Right cardiac atrium (tissue), 5 donors: Measurements from ENCODE around the gene DNAJB14. TPM values are rescaled to one million over a fixed set of nuclear protein-coding genes. Genes with fewer than 3 reads are reported as not detected.
"Not testable (repeated sequence)": the region's sequence is repeated elsewhere in the genome, so short reads cannot be mapped to it uniquely, and the experiment has no call there.

ENCODE experiments used
- ATAC-seq, 2 donors: fragments of 200-7000 bp; cut with Tn5 transposase; one replicate each; pipeline versions ENCODE4 v1.8.0 to v1.9.1; 2020; ENCODE audit warnings: moderate library complexity in 2 of 2, mild to moderate bottlenecking in 1 of 2
- DNase-seq, 3 donors: peaks; one replicate each; pipeline ENCODE4 v3.0.0-alpha.2; 2020
- H3K27ac ChIP-seq: one replicate; pipeline ENCODE4 v1.5.1; 2013; ENCODE audit warnings: mild to moderate bottlenecking, low read length, control low read depth, moderate library complexity
- H3K27me3 ChIP-seq: one replicate; pipeline ENCODE4 v1.6.1; 2013; ENCODE audit not compliant: control insufficient read depth, insufficient read depth
- H3K4me1 ChIP-seq: one replicate; pipeline ENCODE4 v1.6.1; 2013; ENCODE audit warnings: low read length; ENCODE audit not compliant: control insufficient read depth, insufficient read depth
- H3K4me3 ChIP-seq: one replicate; pipeline ENCODE4 v1.5.1; 2013; ENCODE audit warnings: low read length, control low read depth
- H3K9me3 ChIP-seq: one replicate; pipeline ENCODE4 v1.6.1; 2013; ENCODE audit warnings: low read length; ENCODE audit not compliant: control insufficient read depth
- WGBS: extraction: QIAGEN DNeasy Blood & Tissue Kit; methylation state at CpG from one replicate; pipeline ENCODE4 v1.1.7; 2013; 5-methylcytosine and 5-hydroxymethylcytosine counted together
- intact Hi-C, 4 donors: fragments of 100-400 bp; cut with DNase I; formaldehyde crosslinking; loops; one replicate each; pipeline versions ENCODE4 v1.11.0 to v1.14.0; 2022 to 2023
- polyA plus RNA-seq: library from polyadenylated mRNA; stranded (reverse); fragments of 200-250 nt; gene quantifications from one replicate; pipeline ENCODE4 v1.2.3, GENCODE V29; 2013
- total RNA-seq, 4 donors: library from RNA; stranded (reverse); fragmentation: NEBNext Ultra II Directional; extraction: Animal tissue kit (Norgen Biotek cat#: 25700); gene quantifications; one replicate each; pipeline ENCODE4 v1.2.1, GENCODE V29; 2021
- donor health status: healthy with polysubstance abuse.
- donor health status: DM: no; HTN: yes; CAD: no.
- donor health status: DM: no; HTN: no; CAD: no.
- donor health status: DM: no; HTN: yes; CAD: no; lungs with severe emphysema.
- donor health status: DM: yes; HTN: yes; CAD: no.

DNAJB14 gene
- total and polyA plus RNA-seq, 5 donors: 6.5 to 29.0 (median 26.4) TPM

- no peak for DNase-seq
- H3K27me3 ChIP-seq: no peaks in the 10 kb centered on the region
- intact Hi-C loops: no loop called here
- ATAC-seq: no peak
- no peaks in the 10 kb centered on the region for H3K9me3 ChIP-seq
- no peak overlapping the region for H3K27ac ChIP-seq
- H3K4me3 ChIP-seq: no peak overlapping the region
- no peaks in the 10 kb centered on the region for H3K4me1 ChIP-seq
These were observed 18.8 kb upstream of the DNAJB14 start for GRCh38 chr4:99965173-99965572.

GRCh38 chr4:99961711-99962110 lies 15.3 kb upstream of the DNAJB14 start:
- intact Hi-C loops: no loop called here
- Histone ChIP-seq H3K27ac (no peak overlapping the region), H3K27me3 (no peaks in the 10 kb centered on the region), H3K4me3 (no peak overlapping the region), H3K9me3 (no peaks in the 10 kb centered on the region), H3K4me1 (no peaks in the 10 kb centered on the region)
- DNase-seq (no peak), ATAC-seq (no peak)
- WGBS: 92% methylated on average over 1 of the region's 1 CpG

GRCh38 chr4:99960648-99961047 lies 14.2 kb upstream of the DNAJB14 start:
- intact Hi-C loops: no loop called here
- WGBS: 84% methylated on average over 2 of the region's 2 CpGs
- H3K4me3 ChIP-seq: no peak overlapping the region
- no peaks in the 10 kb centered on the region for H3K4me1 ChIP-seq
- no peak overlapping the region for H3K27ac ChIP-seq
- no peaks in the 10 kb centered on the region for H3K27me3 ChIP-seq
- no peaks in the 10 kb centered on the region for H3K9me3 ChIP-seq
- DNase-seq: no peak
- ATAC-seq: no peak

- ATAC-seq, intact Hi-C loops: not testable (repeated sequence)
- 92% methylated on average over 3 of the region's 3 CpGs for WGBS
These were observed 11.8 kb upstream of the DNAJB14 start for GRCh38 chr4:99958207-99958606.

GRCh38 chr4:99950913-99951254 lies 4.5 kb upstream of the DNAJB14 start:
- ATAC-seq: no peak
- intact Hi-C loops: no loop called here
- no peaks in the 10 kb centered on the region for H3K9me3 ChIP-seq
- peaks cover 1% of the 10 kb centered on the region for H3K4me1 ChIP-seq
- H3K4me3 ChIP-seq: peak overlapping the region; percentile 62
- no peak for DNase-seq
- 1% methylated on average over 8 of the region's 8 CpGs for WGBS
- no peaks in the 10 kb centered on the region for H3K27me3 ChIP-seq
- peak overlapping the region; percentile 43 for H3K27ac ChIP-seq

More at GRCh38 chr4:99958207-99958606, 11.8 kb upstream of the DNAJB14 start:
- H3K9me3 ChIP-seq, H3K4me3 ChIP-seq, H3K27ac ChIP-seq, DNase-seq, H3K27me3 ChIP-seq, H3K4me1 ChIP-seq: not testable (repeated sequence)

- Histone ChIP-seq H3K27ac (peak within 1 kb of the TSS; percentile 99), H3K9me3 (no peaks in the 10 kb centered on the region), H3K4me3 (peak within 1 kb of the TSS; percentile 62), H3K27me3 (no peaks in the 10 kb centered on the region), H3K4me1 (peaks cover 1% of the 10 kb centered on the region)
- intact Hi-C loops: loop anchor here (5.0 to 10.0 kb wide), 5 partner anchors 55 to 388 kb away; partner anchors contain the start of genes LAMTOR3 (in 4 of the 4) and TRMT10A (in 3 of the 4)
- under 1% methylated on average over 76 of the region's 76 CpGs for WGBS
- peak; percentile 99 for DNase-seq
- ATAC-seq: peak; percentile 95
These were observed 3.8 kb upstream of the DNAJB14 start, which contains the start of gene H2AZ1 for GRCh38 chr4:99949999-99950912. H2AZ1 (minus strand) TSS chr4:99950275; CDS start chr4:99950170, 105 bp downstream.

GRCh38 chr4:99949034-99949998 lies 2.9 kb upstream of the DNAJB14 start:
- DNase-seq: peak; percentile 83 to 92 (median 92)
- peak overlapping the region; percentile 99 for H3K27ac ChIP-seq
- intact Hi-C loops: loop anchor here (5.0 to 10.0 kb wide), 5 partner anchors 55 to 387 kb away; partner anchors contain the start of genes LAMTOR3 (in 4 of the 4) and TRMT10A (in 3 of the 4)
- H3K9me3 ChIP-seq: no peaks in the 10 kb centered on the region
- peak overlapping the region; percentile 62 for H3K4me3 ChIP-seq
- no peaks in the 10 kb centered on the region for H3K27me3 ChIP-seq
- whole genome bisulfite sequencing: under 1% methylated on average over 98 of the region's 98 CpGs
- peak; percentile 32 to 38 for ATAC-seq
- H3K4me1 ChIP-seq: peaks cover 1% of the 10 kb centered on the region

GRCh38 chr4:99947608-99948007 lies 1.2 kb upstream of the DNAJB14 start:
- Histone ChIP-seq H3K27me3 (no peaks in the 10 kb centered on the region), H3K27ac (no peak overlapping the region), H3K9me3 (no peaks in the 10 kb centered on the region), H3K4me3 (no peak overlapping the region), H3K4me1 (peaks cover 1% of the 10 kb centered on the region)
- DNase-seq (no peak), ATAC-seq (no peak)
- 69% methylated on average over 4 of the region's 4 CpGs for WGBS
- intact Hi-C loops: loop anchor here (5.0 to 10.0 kb wide), 5 partner anchors 53 to 385 kb away; partner anchors contain the start of genes LAMTOR3 (in 4 of the 4) and TRMT10A (in 3 of the 4)

GRCh38 chr4:99947190-99947578 lies 766 bp upstream of the DNAJB14 start:
- Histone ChIP-seq H3K4me1 (peaks cover 1% of the 10 kb centered on the region), H3K9me3 (no peaks in the 10 kb centered on the region), H3K4me3 (peak overlapping the region; percentile 93), H3K27ac (peak overlapping the region; percentile 95), H3K27me3 (no peaks in the 10 kb centered on the region)
- DNase-seq: no peak
- WGBS: 21% methylated on average over 8 of the region's 8 CpGs
- intact Hi-C loops: loop anchor here (5.0 to 10.0 kb wide), 5 partner anchors 52 to 385 kb away; partner anchors contain the start of genes LAMTOR3 (in 4 of the 4) and TRMT10A (in 3 of the 4)
- ATAC-seq: no peak

GRCh38 chr4:99945718-99946355 lies 581 bp downstream of the DNAJB14 start:
- no peak for DNase-seq
- no peaks in the 10 kb centered on the region for H3K4me1 ChIP-seq
- intact Hi-C loops: loop anchor here (5.0 to 10.0 kb wide), 5 partner anchors 51 to 384 kb away; partner anchors contain the start of genes LAMTOR3 (in 4 of the 4) and TRMT10A (in 3 of the 4)

More at GRCh38 chr4:99945718-99946355, 581 bp downstream of the DNAJB14 start:
- H3K4me3 ChIP-seq: peak overlapping the region; percentile 93
- peak; percentile 8 to 17 for ATAC-seq
- no peaks in the 10 kb centered on the region for H3K9me3 ChIP-seq
- 2% methylated on average over 25 of the region's 25 CpGs for WGBS
- peak overlapping the region; percentile 95 for H3K27ac ChIP-seq
- H3K27me3 ChIP-seq: no peaks in the 10 kb centered on the region
